GM12891 (cell line): ENCODE results near the gene SUMO4.

ENCODE experiments used
- POLR2A ChIP-seq: IDR thresholded peaks from 2 replicates; pipeline ENCODE4 v1.6.1; 2011; ENCODE audit warnings: low read depth, low read length, control low read depth
- POLR2AphosphoS5 ChIP-seq: IDR thresholded peaks from 2 replicates; pipeline ENCODE4 v1.6.1; 2011; ENCODE audit warnings: low read depth, low read length, control low read depth
- SPI1 ChIP-seq: IDR thresholded peaks from 2 replicates; pipeline ENCODE4 v1.6.1; 2011; ENCODE audit warnings: low read depth, low read length, control low read depth
- TAF1 ChIP-seq: IDR thresholded peaks from 2 replicates; pipeline ENCODE4 v1.6.1; 2011; ENCODE audit warnings: low read depth, low read length, control low read depth

DNA sequence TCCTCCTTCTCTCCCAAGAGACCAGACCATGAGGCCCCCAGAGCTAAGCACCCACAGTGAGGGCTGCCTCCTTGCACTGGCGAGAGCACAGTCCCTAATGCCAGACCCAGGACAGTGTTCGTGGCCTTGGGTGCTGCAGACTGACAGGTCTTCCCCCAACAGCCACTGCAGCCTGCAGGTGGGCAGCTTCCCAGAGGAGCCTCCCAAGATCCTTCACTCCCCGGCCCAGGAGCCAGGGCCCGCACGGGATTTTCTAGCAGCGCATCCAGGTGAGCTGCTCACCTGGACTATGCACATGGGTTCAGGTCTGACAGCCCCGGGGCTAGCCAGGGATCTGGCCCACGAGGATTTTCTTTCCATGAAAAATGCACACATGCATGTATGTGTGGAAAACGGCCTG is 41.7 kb downstream of the SUMO4 start:
- no peak for TF ChIP-seq POLR2AphosphoS5
- TF ChIP-seq POLR2A: no peak
- no peak for TF ChIP-seq SPI1
- no peak for TF ChIP-seq TAF1
